GM12878 (cell line): ENCODE measurements around the gene COTL1. TPM values are rescaled to one million over a fixed set of nuclear protein-coding genes. Genes with fewer than 3 reads are reported as not detected.

Source experiments
- ATAC-seq: fragments of 200-7000 bp; cut with Tn5 transposase; 3 replicates; pipeline ENCODE4 v1.9.1; 2020; ENCODE audit warnings: mild to moderate bottlenecking, moderate library complexity
- BruUV-seq: library from RNA; stranded (reverse); fragments of 400-500 nt; replicated peaks from 2 replicates; lab custom pipeline; 2021; lab: Mats Ljungman, UMichigan
- CTCF ChIA-PET: fragments of 300-600 bp; sonication (Branson Sonifier 250); formaldehyde crosslinking; extraction: SDS; loops from one replicate; lab custom pipeline; 2021; ENCODE audit warnings: inconsistent platforms; lab: Yijun Ruan, JAX
- POLR2A ChIA-PET: fragments of 350-600 bp; formaldehyde crosslinking; extraction: SDS; loops from one replicate; lab custom pipeline; 2021; ENCODE audit warnings: inconsistent platforms; lab: Charles Lee
- RAD21 ChIA-PET: fragments of 300-600 bp; sonication (Branson Sonifier 250); formaldehyde crosslinking; loops from one replicate; lab custom pipeline; 2023; ENCODE audit warnings: antibody characterized with exemption; ENCODE audit not compliant: unreplicated experiment; lab: Charles Lee
- SMC1A ChIA-PET: fragments of 300-600 bp; sonication (Branson Sonifier 250); formaldehyde crosslinking; loops from one replicate; lab custom pipeline; 2023; ENCODE audit not compliant: unreplicated experiment, uncharacterized antibody; lab: Charles Lee
- DNase-seq: peaks from one replicate; pipeline ENCODE4 v3.0.0-alpha.2; 2011; ENCODE audit warnings: low read depth, low spot score
- FAIRE-seq: peaks from 3 replicates; lab custom pipeline; 2011; peaks lifted over from hg19 to GRCh38; lab: Jason Lieb, UNC
- H2AFZ ChIP-seq: 2 replicates; pipeline ENCODE4 v1.6.0; 2011; ENCODE audit warnings: low read depth, low read length, control low read depth; ENCODE audit not compliant: control insufficient read depth
- H3K27ac ChIP-seq: 2 replicates; pipeline ENCODE4 v1.5.1; 2011; ENCODE audit warnings: control low read depth; ENCODE audit not compliant: control insufficient read depth, insufficient read depth
- H3K27me3 ChIP-seq, 2 experiments: replicated peaks in 1 of 2; 2 replicates each; pipeline versions ENCODE4 v1.6.0 to v1.6.1; 2011; ENCODE audit warnings: low read length in 1 of 2; ENCODE audit not compliant: control insufficient read depth in 2 of 2, insufficient read depth in 2 of 2
- H3K36me3 ChIP-seq, 2 experiments: 2 replicates each; pipeline ENCODE4 v1.5.1; 2011; ENCODE audit warnings: low read length in 1 of 2; ENCODE audit not compliant: control insufficient read depth in 2 of 2, insufficient read depth in 2 of 2
- H3K4me1 ChIP-seq: 2 replicates; pipeline ENCODE4 v1.6.1; 2011; ENCODE audit warnings: mild to moderate bottlenecking, low read length, moderate library complexity, mixed read lengths; ENCODE audit not compliant: control insufficient read depth, insufficient read depth
- H3K4me2 ChIP-seq: 2 replicates; pipeline ENCODE4 v1.6.0; 2011; ENCODE audit warnings: control low read depth; ENCODE audit not compliant: control insufficient read depth, insufficient read depth
- H3K4me3 ChIP-seq: fragments of 200-600 bp; sonication (generic); 2 replicates; pipeline ENCODE4 v1.5.1; 2016
- H3K79me2 ChIP-seq: 2 replicates; pipeline ENCODE4 v1.6.0; 2011; ENCODE audit warnings: low read length; ENCODE audit not compliant: control insufficient read depth, insufficient read depth
- H3K9ac ChIP-seq: 2 replicates; pipeline ENCODE4 v1.8.0; 2011; ENCODE audit warnings: low read length, control low read depth, mixed read lengths; ENCODE audit not compliant: control insufficient read depth, insufficient read depth
- H3K9me3 ChIP-seq: replicated peaks from 3 replicates; pipeline ENCODE4 v1.5.1; 2011; ENCODE audit warnings: mild to moderate bottlenecking, low read length; ENCODE audit not compliant: control insufficient read depth, insufficient read depth
- H4K20me1 ChIP-seq: 2 replicates; pipeline ENCODE4 v1.6.0; 2011; ENCODE audit not compliant: control insufficient read depth, insufficient read depth
- ATF7 ChIP-seq: fragments of 450-650 bp; IDR thresholded peaks from 2 replicates; pipeline ENCODE4 v1.6.1; 2016; ENCODE audit warnings: low read depth, mild to moderate bottlenecking
- BCL3 ChIP-seq: IDR thresholded peaks from 2 replicates; pipeline ENCODE4 v1.6.1; 2011; ENCODE audit warnings: borderline replicate concordance, low read depth, mild to moderate bottlenecking, moderate library complexity, low read length; ENCODE audit not compliant: insufficient read depth, poor library complexity, severe bottlenecking
- EED ChIP-seq: sonication (generic); IDR thresholded peaks from 2 replicates; pipeline ENCODE4 v1.6.1; 2016; ENCODE audit warnings: antibody characterized with exemption, low read depth
- EZH2 ChIP-seq: IDR thresholded peaks from 2 replicates; pipeline ENCODE4 v1.6.1; 2012; ENCODE audit warnings: low read depth, mild to moderate bottlenecking, control low read depth, inconsistent platforms, low read length, borderline replicate concordance; ENCODE audit not compliant: control insufficient read depth
- FOS ChIP-seq: IDR thresholded peaks from 3 replicates; pipeline ENCODE4 v1.6.1; 2011; ENCODE audit warnings: borderline replicate concordance; ENCODE audit not compliant: insufficient read length; ENCODE audit errors: extremely low read depth
- HDAC2 ChIP-seq: fragments of 200-600 bp; sonication (generic); IDR thresholded peaks from 2 replicates; pipeline ENCODE4 v1.6.1; 2017
- LARP7 ChIP-seq: fragments of 450-650 bp; IDR thresholded peaks from 2 replicates; pipeline ENCODE4 v1.6.1; 2017; ENCODE audit warnings: mild to moderate bottlenecking
- MTA3 ChIP-seq: IDR thresholded peaks from 2 replicates; pipeline ENCODE4 v1.6.1; 2012; ENCODE audit warnings: low read length, inconsistent platforms, borderline replicate concordance
- MYB ChIP-seq: fragments of 150-350 bp; IDR thresholded peaks from 2 replicates; pipeline ENCODE4 v1.6.1; 2014; ENCODE audit warnings: mild to moderate bottlenecking, low read depth, low read length, borderline replicate concordance
- NR2C2 ChIP-seq: IDR thresholded peaks from 2 replicates; pipeline ENCODE4 v1.6.1; 2011; ENCODE audit warnings: borderline replicate concordance, low read depth; ENCODE audit not compliant: control insufficient read depth, insufficient read length
- PML ChIP-seq: IDR thresholded peaks from 2 replicates; pipeline ENCODE4 v1.6.1; 2012; ENCODE audit warnings: low read length, inconsistent platforms
- SP1 ChIP-seq: IDR thresholded peaks from one replicate; pipeline ENCODE4 v1.6.1; 2011; ENCODE audit warnings: low read depth, low read length
- SPI1 ChIP-seq: IDR thresholded peaks from 2 replicates; pipeline ENCODE4 v1.6.1; 2011; ENCODE audit warnings: low read depth, mild to moderate bottlenecking, low read length, moderate library complexity, borderline replicate concordance; ENCODE audit not compliant: insufficient read depth
- SREBF1 ChIP-seq: IDR thresholded peaks from 2 replicates; pipeline ENCODE4 v1.6.1; 2012; ENCODE audit warnings: mild to moderate bottlenecking, low read length
- STAT1 ChIP-seq: fragments of 450-650 bp; conservative IDR thresholded peaks from 2 replicates; pipeline ENCODE4 v1.6.1; 2014; ENCODE audit warnings: antibody characterized with exemption, mild to moderate bottlenecking
- STAT3 ChIP-seq: IDR thresholded peaks from 2 replicates; pipeline ENCODE4 v1.6.1; 2011; ENCODE audit warnings: low read depth, low read length, improper control_type of control experiment
- TARDBP ChIP-seq: IDR thresholded peaks from 2 replicates; pipeline ENCODE4 v1.6.1; 2016; ENCODE audit warnings: borderline replicate concordance
- WRNIP1 ChIP-seq: IDR thresholded peaks from 2 replicates; pipeline ENCODE4 v1.6.1; 2011; ENCODE audit warnings: low read depth, low read length, improper control_type of control experiment, borderline replicate concordance
- YY1 ChIP-seq: IDR thresholded peaks from 2 replicates; pipeline ENCODE4 v1.6.1; 2011; ENCODE audit warnings: low read depth, mild to moderate bottlenecking, low read length
- ZBTB33 ChIP-seq: fragments of 450-650 bp; IDR thresholded peaks from 2 replicates; pipeline ENCODE4 v1.6.1; 2017; ENCODE audit warnings: mild to moderate bottlenecking
- whole genome bisulfite sequencing: methylation state at CpG from one replicate; pipeline ENCODE4 v1.1.6; 2016; ENCODE audit warnings: low lambda C conversion rate; ENCODE audit not compliant: insufficient replicate concordance, insufficient coverage; ENCODE audit errors: missing lambda C conversion rate; 5-methylcytosine and 5-hydroxymethylcytosine counted together
- in situ Hi-C: fragments of 300-500 bp; cut with MboI; formaldehyde crosslinking; loops from 9 replicates; pipeline ENCODE4 v1.14.3; 2018; ENCODE audit warnings: mixed read lengths
- intact Hi-C: fragments of 100-400 bp; cut with micrococcal nuclease; formaldehyde crosslinking; loops from one replicate; pipeline ENCODE4 v1.14.2; 2022; ENCODE audit not compliant: unreplicated experiment
- polyA plus RNA-seq, 11 experiments: library from polyadenylated mRNA; depleted of rRNA in 4 of 11; unstranded in 6 of 11; stranded (reverse) in 5 of 11; fragments of >200 nt; fragmentation: Nextera tagmentation in 4 of 11; fragmentation: Illumina TruSeq in 1 of 11; extraction: Ambion mirVana in 4 of 11; extraction: Trizol in 1 of 11; gene quantifications; 1 replicate in 1 of 11; 2 replicates in 10 of 11; pipeline versions ENCODE4 v1.2.1 to v1.2.3, GENCODE V29; 2011 to 2016; ENCODE audit warnings: inconsistent platforms in 2 of 11, missing spikeins in 2 of 11, low read depth in 1 of 11
- total RNA-seq, 4 experiments: library from RNA; depleted of rRNA in 3 of 4; stranded (reverse); fragments of >200 nt in 3 of 4; fragmentation: Illumina TruSeq in 1 of 4; extraction: Trizol in 1 of 4; gene quantifications; 2 replicates each; pipeline versions ENCODE4 v1.2.1 to v1.2.3, GENCODE V29; 2013 to 2021

Gene COTL1
- total and polyA plus RNA-seq, 10 of the 15 experiments (the other 5 are each of a cell fraction or from before 2014, with no cell fraction given), result 140 to 894 (median 330) TPM

GRCh38 chr16:84599521-84600202 is 18.2 kb downstream of the COTL1 start:
- BruUV-seq, result no TSS peak
- peak; percentile 35 for ATAC-seq
- Histone ChIP-seq H3K4me2 (peak overlapping the region; percentile 99), H3K27me3 (no peaks in the 10 kb centered on the region), H3K27ac (peak overlapping the region; percentile 100), H3K79me2 (peaks cover 91% of the 10 kb centered on the region), H4K20me1 (no peaks in the 10 kb centered on the region), H2AFZ (no peak overlapping the region; the same call in 1 of the 2 replicates), H3K9ac (peak overlapping the region; percentile 94), H3K9me3 (no peaks in the 10 kb centered on the region), H3K36me3 (peaks cover 14 to 15% of the 10 kb centered on the region in 2 experiments; a peak in 3 of 4 replicates), H3K4me3 (peak overlapping the region; percentile 69), H3K4me1 (peaks cover 79% of the 10 kb centered on the region)
- ChIA-PET CTCF (interaction anchor here (0.7 to 5.4 kb wide), 14 partner anchors 9 to 155 kb away, joined by 3 to 42 read pairs (median 5); no protein-coding TSS in a partner anchor), SMC1A (interaction anchor here (1.0 to 14.5 kb wide), 12 partner anchors 8 to 130 kb away, joined by 3 to 229 read pairs (median 12); partner anchors contain the start of genes COTL1 and MEAK7), POLR2A (interaction anchor here (0.7 to 16.2 kb wide), 7 partner anchors 9 to 1302 kb away, joined by 3 to 214 read pairs (median 5); partner anchors contain the start of gene COTL1), RAD21 (interaction anchor here (0.7 to 13.6 kb wide), 15 partner anchors 7 to 1016 kb away, joined by 3 to 224 read pairs (median 6); partner anchors contain the start of gene COTL1)
- under 1% methylated on average over 12 of the region's 12 CpGs for WGBS
- DNase-seq, result no peak
- intact Hi-C loops, result no loop called here
- in situ Hi-C loops, result loop anchor here (10.0 to 25.0 kb wide), 2 partner anchors 645 to 963 kb away; partner anchors contain the start of gene OSGIN1
- no peak for FAIRE-seq
- TF ChIP-seq TARDBP, result no peak
- no peak for TF ChIP-seq NR2C2
- TF ChIP-seq SP1, result no peak
- peak; percentile 39; the same call in 1 of the 2 replicates for TF ChIP-seq SPI1
- peak; percentile 20; the same call in 1 of the 2 replicates for TF ChIP-seq ATF7
- TF ChIP-seq STAT3, result no peak
- no peak for TF ChIP-seq YY1
- 0 out of 2 replicates have a peak, but pooled peaks have one; percentile 28 for TF ChIP-seq MYB
- no peak for TF ChIP-seq SREBF1
- no peak for TF ChIP-seq STAT1
- TF ChIP-seq EZH2, result no peak
- 0 out of 2 replicates have a peak, but pooled peaks have one; percentile 65 for TF ChIP-seq WRNIP1
- no peak for TF ChIP-seq BCL3
- TF ChIP-seq LARP7, result no peak; the same call in 1 of the 2 replicates
- no peak for TF ChIP-seq HDAC2
- TF ChIP-seq MTA3, result no peak
- TF ChIP-seq PML, result no peak
- TF ChIP-seq FOS, result no peak
- peak; percentile 79 for TF ChIP-seq EED
- no peak for TF ChIP-seq ZBTB33
